Stomach (tissue), 9 donors: ENCODE results near the gene TRPM3. TPM values are rescaled to one million over a fixed set of nuclear protein-coding genes. Genes with fewer than 3 reads are reported as not detected.

Source experiments
- DNase-seq, 2 donors: peaks; one replicate each; pipeline versions ENCODE4 v3.0.0 to v3.0.0-alpha.2; 2013 to 2019
- H3K27ac ChIP-seq, 5 donors: fragments of 200-600 bp in 4 of 5; sonication (generic) in 4 of 5; one replicate each; pipeline ENCODE4 v1.5.1; 2013 to 2019; ENCODE audit warnings: mild to moderate bottlenecking in 1 of 5, moderate library complexity in 1 of 5
- H3K27me3 ChIP-seq, 3 donors: fragments of 200-600 bp; sonication (generic); one replicate each; pipeline ENCODE4 v1.5.1; 2017 to 2019; ENCODE audit warnings: mixed run types in 1 of 3
- H3K36me3 ChIP-seq, 4 donors: fragments of 200-600 bp; sonication (generic); 1 replicate in 3 of 4; 2 replicates in 1 of 4; pipeline ENCODE4 v1.5.1; 2016 to 2019
- H3K4me1 ChIP-seq, 4 donors: fragments of 200-600 bp; sonication (generic); one replicate each; pipeline ENCODE4 v1.5.1; 2016 to 2019
- H3K4me3 ChIP-seq, 4 donors: fragments of 200-600 bp; sonication (generic) in 3 of 4; one replicate each; pipeline ENCODE4 v1.5.1; 2016 to 2019; ENCODE audit warnings: mild to moderate bottlenecking in 1 of 4
- H3K9me3 ChIP-seq, 4 donors: fragments of 200-600 bp; sonication (generic); one replicate each; pipeline ENCODE4 v1.5.1; 2016 to 2019
- CTCF ChIP-seq, 7 experiments: fragments of 450-650 bp in 4 of 7; fragments of 200-600 bp in 3 of 7; sonication (generic) in 3 of 7; IDR thresholded peaks; one replicate each; pipeline ENCODE4 v1.5.1; 2016 to 2019; ENCODE audit warnings: antibody characterized with exemption in 7 of 7, control low read depth in 2 of 7, mild to moderate bottlenecking in 1 of 7
- EP300 ChIP-seq: sonication (generic); formaldehyde crosslinking; IDR thresholded peaks from one replicate; pipeline ENCODE4 v1.6.1; 2017; ENCODE audit warnings: antibody characterized with exemption
- POLR2A ChIP-seq, 4 donors: fragments of 450-650 bp; IDR thresholded peaks; one replicate each; pipeline ENCODE4 v1.6.1; 2016; ENCODE audit warnings: antibody characterized with exemption in 4 of 4, control low read depth in 2 of 4, mild to moderate bottlenecking in 1 of 4, moderate library complexity in 1 of 4
- POLR2AphosphoS5 ChIP-seq, 3 donors: sonication (generic); formaldehyde crosslinking; IDR thresholded peaks; one replicate each; pipeline ENCODE4 v1.6.1; 2016; ENCODE audit warnings: antibody characterized with exemption in 3 of 3
- WGBS, 5 donors: extraction: QIAGEN DNeasy Blood & Tissue Kit in 3 of 5; methylation state at CpG; one replicate each; pipeline versions ENCODE4 v1.1.5 to v1.1.7; 2013 to 2018; 5-methylcytosine and 5-hydroxymethylcytosine counted together
- intact Hi-C: fragments of 100-400 bp; cut with DNase I; formaldehyde crosslinking; loops from one replicate; pipeline ENCODE4 v1.15.1; 2023; ENCODE audit warnings: low total_unique reads
- polyA plus RNA-seq, 3 donors: library from polyadenylated mRNA; stranded (reverse); fragments of 200-250 nt; gene quantifications; one replicate each; pipeline ENCODE4 v1.2.3, GENCODE V29; 2013
- total RNA-seq, 5 donors: library from RNA; depleted of rRNA; stranded (reverse); fragments of >200 nt; gene quantifications; one replicate each; pipeline versions ENCODE4 v1.1.0 to v1.2.3, GENCODE V29; 2014 to 2016
- donor health status: healthy with polysubstance abuse.
- donor health status: Bipolar disorder and iron deficiency.
- donor health status: healthy.

The TRPM3 gene
- total and polyA plus RNA-seq, 8 donors = 0.03 to 6.2 (median 1.5) TPM

- no peak overlapping the region for H3K4me3 ChIP-seq
- no peak for DNase-seq
- no peaks in the 10 kb centered on the region for H3K4me1 ChIP-seq
- TF ChIP-seq POLR2A (IDR thresholded peaks at IDR 0.05) (no peak), POLR2AphosphoS5 (IDR thresholded peaks at IDR 0.05) (no peak), CTCF (IDR thresholded peaks at IDR 0.05) (no peak), EP300 (no peak)
- no peaks in the 10 kb centered on the region for H3K27me3 ChIP-seq
- no peak overlapping the region for H3K27ac ChIP-seq
- no peaks in the 10 kb centered on the region for H3K36me3 ChIP-seq
- intact Hi-C loops = no loop called here
- no peaks in the 10 kb centered on the region for H3K9me3 ChIP-seq
- WGBS, 5 donors = 19 to 42% (median 27%) methylated on average over 2 of the region's 2 CpGs
Observed at GRCh38 chr9:70947511-70947910, 173.9 kb downstream of the TRPM3 start.

- Histone ChIP-seq H3K27ac (no peak overlapping the region), H3K4me1 (no peaks in the 10 kb centered on the region), H3K27me3 (no peaks in the 10 kb centered on the region), H3K36me3 (no peaks in the 10 kb centered on the region), H3K4me3 (no peak overlapping the region), H3K9me3 (no peaks in the 10 kb centered on the region)
- intact Hi-C loops = no loop called here
- no peak for TF ChIP-seq POLR2AphosphoS5 (IDR thresholded peaks at IDR 0.05)
- no peak for DNase-seq
Observed at GRCh38 chr9:70947086-70947485, 174.3 kb downstream of the TRPM3 start.

- Histone ChIP-seq H3K27ac (no peak overlapping the region), H3K36me3 (no peaks in the 10 kb centered on the region), H3K27me3 (no peaks in the 10 kb centered on the region), H3K9me3 (no peaks in the 10 kb centered on the region), H3K4me1 (no peaks in the 10 kb centered on the region), H3K4me3 (no peak overlapping the region)
- DNase-seq = no peak
- intact Hi-C loops = no loop called here
- TF ChIP-seq POLR2A (IDR thresholded peaks at IDR 0.05) (no peak), POLR2AphosphoS5 (IDR thresholded peaks at IDR 0.05) (no peak), CTCF (IDR thresholded peaks at IDR 0.05) (no peak), EP300 (no peak)
Observed at GRCh38 chr9:70945301-70945700, 176.1 kb downstream of the TRPM3 start.

DNA sequence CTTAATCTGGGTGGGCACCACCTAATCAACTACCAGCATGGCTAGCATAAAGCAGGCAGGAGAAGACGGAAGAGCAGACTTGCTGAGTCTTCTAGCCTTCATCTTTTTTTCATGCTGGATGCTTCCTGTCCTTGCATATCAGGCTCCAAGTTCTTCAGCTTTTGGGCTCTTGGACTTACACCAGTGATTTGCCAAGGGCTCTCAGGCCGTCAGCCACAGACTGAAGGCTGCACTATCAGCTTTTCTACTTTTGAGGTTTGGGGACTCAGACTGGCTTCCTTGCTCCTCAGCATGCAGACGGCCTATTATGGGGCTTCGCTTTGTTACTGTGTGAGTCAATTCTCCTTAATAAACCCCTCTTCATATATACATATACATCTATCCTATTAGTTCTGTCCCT is 180.2 kb downstream of the TRPM3 start:
- Histone ChIP-seq H3K27me3 (no peaks in the 10 kb centered on the region), H3K9me3 (no peaks in the 10 kb centered on the region), H3K4me1 (peaks cover 0 to 10% (median 4%) of the 10 kb centered on the region in 4 donors), H3K4me3 (no peak overlapping the region), H3K36me3 (no peaks in the 10 kb centered on the region), H3K27ac (no peak overlapping the region)
- TF ChIP-seq POLR2AphosphoS5 (IDR thresholded peaks at IDR 0.05) = no peak
- no peak for TF ChIP-seq EP300
- no peak for TF ChIP-seq CTCF (IDR thresholded peaks at IDR 0.05)
- TF ChIP-seq POLR2A (IDR thresholded peaks at IDR 0.05) = no peak
- intact Hi-C loops = no loop called here
- DNase-seq = no peak
- 62 to 84% (median 78%) methylated on average over 4 of the region's 4 CpGs for WGBS, 5 donors

- peaks cover 0 to 11% (median 5%) of the 10 kb centered on the region in 4 donors for H3K4me1 ChIP-seq
- 47 to 69% (median 55%) methylated on average over 2 of the region's 2 CpGs for WGBS, 5 donors
- H3K4me3 ChIP-seq = no peak overlapping the region
- no peaks in the 10 kb centered on the region for H3K27me3 ChIP-seq
- H3K36me3 ChIP-seq = no peaks in the 10 kb centered on the region
- TF ChIP-seq CTCF (IDR thresholded peaks at IDR 0.05) = no peak
- no peak for TF ChIP-seq POLR2A (IDR thresholded peaks at IDR 0.05)
- no peak for TF ChIP-seq EP300
- TF ChIP-seq POLR2AphosphoS5 (IDR thresholded peaks at IDR 0.05) = no peak
- no peak overlapping the region for H3K27ac ChIP-seq
- no peak for DNase-seq
- intact Hi-C loops = no loop called here
- no peaks in the 10 kb centered on the region for H3K9me3 ChIP-seq
Observed at GRCh38 chr9:70940605-70941004, 180.8 kb downstream of the TRPM3 start.
